ENCODE results near the gene HDAC7.

HDAC7 gene

DNA sequence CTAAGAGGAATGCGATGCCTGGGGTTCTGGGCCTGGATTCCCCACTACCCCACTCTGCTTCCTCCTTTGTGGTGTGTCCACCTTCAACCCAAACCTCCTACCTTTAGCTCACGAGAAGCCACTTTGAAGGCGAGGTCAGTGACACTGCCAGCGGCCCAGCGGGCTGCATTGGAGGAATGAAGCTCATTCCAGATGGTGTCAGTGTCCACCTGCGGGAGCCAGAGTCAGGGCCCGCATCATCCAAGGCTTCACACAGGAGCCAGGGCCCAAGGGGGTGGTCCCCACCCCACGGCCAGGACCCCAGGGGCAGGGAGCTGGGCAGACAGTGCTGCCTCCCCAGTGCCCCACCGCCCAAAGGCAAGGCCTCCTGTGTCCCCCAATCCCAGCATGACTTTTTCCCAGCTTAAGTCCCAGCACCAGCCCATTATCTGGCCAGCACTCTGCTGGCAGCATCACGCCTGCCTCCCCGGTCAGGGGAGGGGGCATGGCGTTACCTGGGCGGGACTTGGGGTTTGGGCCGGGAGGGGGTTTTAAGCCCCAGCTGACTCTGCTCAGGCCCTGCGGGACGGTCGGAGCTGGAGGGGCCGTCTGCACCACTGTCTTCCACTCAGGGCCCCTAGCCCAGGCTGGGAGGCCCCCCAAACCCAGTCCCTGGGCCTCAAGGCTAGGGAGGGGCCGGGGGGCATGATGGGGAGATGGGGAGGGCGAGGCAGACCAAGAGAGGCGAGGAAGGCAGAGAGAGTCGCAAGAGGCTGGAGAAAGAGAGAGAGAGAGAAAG, 29.8 kb downstream of the HDAC7 start:
- no peaks in the 10 kb centered on the region for H3K9me3 ChIP-seq (ENCODE audit: severe bottlenecking)
- DNase-seq (ENCODE audit: low spot score): no peak
- no peak for ATAC-seq (ENCODE audit: low read depth)
- no peak overlapping the region for H3K4me3 ChIP-seq (ENCODE audit: severe bottlenecking)
- TF ChIP-seq, protein P1, sequence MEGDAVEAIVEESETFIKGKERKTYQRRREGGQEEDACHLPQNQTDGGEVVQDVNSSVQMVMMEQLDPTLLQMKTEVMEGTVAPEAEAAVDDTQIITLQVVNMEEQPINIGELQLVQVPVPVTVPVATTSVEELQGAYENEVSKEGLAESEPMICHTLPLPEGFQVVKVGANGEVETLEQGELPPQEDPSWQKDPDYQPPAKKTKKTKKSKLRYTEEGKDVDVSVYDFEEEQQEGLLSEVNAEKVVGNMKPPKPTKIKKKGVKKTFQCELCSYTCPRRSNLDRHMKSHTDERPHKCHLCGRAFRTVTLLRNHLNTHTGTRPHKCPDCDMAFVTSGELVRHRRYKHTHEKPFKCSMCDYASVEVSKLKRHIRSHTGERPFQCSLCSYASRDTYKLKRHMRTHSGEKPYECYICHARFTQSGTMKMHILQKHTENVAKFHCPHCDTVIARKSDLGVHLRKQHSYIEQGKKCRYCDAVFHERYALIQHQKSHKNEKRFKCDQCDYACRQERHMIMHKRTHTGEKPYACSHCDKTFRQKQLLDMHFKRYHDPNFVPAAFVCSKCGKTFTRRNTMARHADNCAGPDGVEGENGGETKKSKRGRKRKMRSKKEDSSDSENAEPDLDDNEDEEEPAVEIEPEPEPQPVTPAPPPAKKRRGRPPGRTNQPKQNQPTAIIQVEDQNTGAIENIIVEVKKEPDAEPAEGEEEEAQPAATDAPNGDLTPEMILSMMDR (IDR thresholded peaks at IDR 0.05; ENCODE audit: poor library complexity, severe bottlenecking): no peak
- H3K27me3 ChIP-seq (ENCODE audit: insufficient read depth, poor library complexity, severe bottlenecking): no peaks in the 10 kb centered on the region
- H3K4me1 ChIP-seq (ENCODE audit: insufficient read depth, poor library complexity, severe bottlenecking): no peaks in the 10 kb centered on the region
- H3K36me3 ChIP-seq (ENCODE audit: low read depth): peaks cover 85% of the 10 kb centered on the region
- no peak overlapping the region for H3K27ac ChIP-seq (ENCODE audit: poor library complexity, severe bottlenecking)

DNA sequence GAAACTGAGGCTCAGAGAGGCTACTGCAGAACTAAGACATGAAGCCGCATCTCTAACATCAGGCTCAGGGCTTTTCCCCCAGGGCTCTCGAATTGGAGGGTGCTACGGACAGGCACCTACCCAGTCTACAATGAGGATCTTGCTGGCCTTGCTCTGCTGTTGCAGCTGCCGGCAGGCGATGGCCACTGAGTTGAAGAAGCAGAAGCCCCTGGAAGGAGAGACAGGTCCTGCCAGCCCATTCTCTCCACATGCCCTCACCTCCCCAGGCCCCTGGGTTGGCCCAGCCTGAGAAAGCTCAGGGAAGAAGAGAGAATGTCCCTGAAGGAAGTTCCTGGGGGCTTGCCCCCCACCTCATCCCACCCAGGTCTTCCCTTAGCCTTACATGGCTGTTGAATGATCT, 30.6 kb downstream of the HDAC7 start:
- H3K36me3 ChIP-seq (ENCODE audit: low read depth): peaks cover 86% of the 10 kb centered on the region
- no peak for DNase-seq (ENCODE audit: low spot score)
- H3K9me3 ChIP-seq (ENCODE audit: severe bottlenecking): no peaks in the 10 kb centered on the region
- H3K4me1 ChIP-seq (ENCODE audit: insufficient read depth, poor library complexity, severe bottlenecking): no peaks in the 10 kb centered on the region
- TF ChIP-seq, protein P1 (IDR thresholded peaks at IDR 0.05; ENCODE audit: poor library complexity, severe bottlenecking): no peak
- H3K27ac ChIP-seq (ENCODE audit: poor library complexity, severe bottlenecking): no peak overlapping the region
- no peak overlapping the region for H3K4me3 ChIP-seq (ENCODE audit: severe bottlenecking)
- no peaks in the 10 kb centered on the region for H3K27me3 ChIP-seq (ENCODE audit: insufficient read depth, poor library complexity, severe bottlenecking)
- ATAC-seq (ENCODE audit: low read depth): no peak

- peaks cover 5% of the 10 kb centered on the region for H3K4me1 ChIP-seq (ENCODE audit: insufficient read depth, poor library complexity, severe bottlenecking)
- no peaks in the 10 kb centered on the region for H3K27me3 ChIP-seq (ENCODE audit: insufficient read depth, poor library complexity, severe bottlenecking)
- peaks cover 86% of the 10 kb centered on the region for H3K36me3 ChIP-seq (ENCODE audit: low read depth)
- DNase-seq (ENCODE audit: low spot score): no peak
- H3K4me3 ChIP-seq (ENCODE audit: severe bottlenecking): no peak overlapping the region
- TF ChIP-seq, protein P1 (IDR thresholded peaks at IDR 0.05; ENCODE audit: poor library complexity, severe bottlenecking): no peak
- H3K9me3 ChIP-seq (ENCODE audit: severe bottlenecking): no peaks in the 10 kb centered on the region
- no peak for ATAC-seq (ENCODE audit: low read depth)
- no peak overlapping the region for H3K27ac ChIP-seq (ENCODE audit: poor library complexity, severe bottlenecking)
Observed at GRCh38 chr12:47787596-47788319, 31.9 kb downstream of the HDAC7 start.

DNA sequence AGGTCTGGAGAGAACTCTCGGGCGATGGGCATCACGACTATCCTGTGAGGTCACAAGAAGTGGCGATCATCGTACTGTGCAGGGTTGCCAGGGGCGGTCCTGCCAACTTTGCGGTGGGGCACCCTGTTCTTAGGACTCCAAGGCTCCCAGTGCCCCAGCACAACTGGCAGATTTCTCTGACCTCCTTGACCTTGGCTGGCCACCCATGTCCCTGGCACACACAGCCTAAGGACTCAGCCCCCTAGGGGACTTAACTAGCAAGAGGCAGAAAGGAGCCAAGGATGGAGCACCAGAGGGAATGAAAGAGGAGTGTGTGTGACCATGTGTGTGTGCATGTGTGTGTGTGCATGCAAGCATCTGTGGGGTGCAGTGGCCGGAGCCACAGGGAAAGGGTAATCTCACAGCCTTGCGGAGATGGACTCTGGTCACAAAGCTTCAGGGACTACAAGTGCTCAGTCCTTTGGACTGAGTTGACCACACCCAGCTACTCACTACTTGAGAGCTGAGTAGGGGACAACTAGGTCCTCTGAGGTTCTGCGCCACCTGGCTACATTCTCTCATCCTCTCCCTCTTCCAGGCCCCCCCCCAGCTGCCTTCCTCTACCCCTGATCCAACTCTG, 32.9 kb downstream of the HDAC7 start:
- H3K27me3 ChIP-seq (ENCODE audit: insufficient read depth, poor library complexity, severe bottlenecking): no peaks in the 10 kb centered on the region
- H3K27ac ChIP-seq (ENCODE audit: poor library complexity, severe bottlenecking): no peak overlapping the region
- H3K36me3 ChIP-seq (ENCODE audit: low read depth): peaks cover 83% of the 10 kb centered on the region
- DNase-seq (ENCODE audit: low spot score) (no peak), ATAC-seq (ENCODE audit: low read depth) (no peak)
- H3K4me3 ChIP-seq (ENCODE audit: severe bottlenecking): no peak overlapping the region
- H3K4me1 ChIP-seq (ENCODE audit: insufficient read depth, poor library complexity, severe bottlenecking): peaks cover 15% of the 10 kb centered on the region
- no peaks in the 10 kb centered on the region for H3K9me3 ChIP-seq (ENCODE audit: severe bottlenecking)
- TF ChIP-seq, protein P1 (IDR thresholded peaks at IDR 0.05; ENCODE audit: poor library complexity, severe bottlenecking): no peak
